OCI-LY1 (cell line): Measurements from ENCODE around the gene RCAN1.

Experiments used
- H2AFZ ChIP-seq: fragments of 200-600 bp; sonication (generic), shearing (Covaris generic); 2 replicates; pipeline ENCODE4 v1.6.0; 2014; ENCODE audit warnings: antibody characterized with exemption, mild to moderate bottlenecking, low read length
- H3F3A ChIP-seq: fragments of 200-600 bp; sonication (generic), shearing (Covaris generic); 2 replicates; pipeline ENCODE4 v1.6.0; 2014; ENCODE audit warnings: mild to moderate bottlenecking, antibody characterized with exemption, low read length, moderate library complexity; ENCODE audit not compliant: insufficient read depth
- H3K27ac ChIP-seq: fragments of 200-600 bp; sonication (generic); 2 replicates; pipeline ENCODE4 v1.5.1; 2014; ENCODE audit warnings: low read length, mixed run types, mild to moderate bottlenecking, low read depth; ENCODE audit not compliant: poor library complexity, severe bottlenecking
- H3K27me3 ChIP-seq: fragments of 200-600 bp; sonication (generic); 2 replicates; pipeline ENCODE4 v1.6.0; 2014; ENCODE audit warnings: antibody characterized with exemption, mild to moderate bottlenecking, low read length, moderate library complexity; ENCODE audit not compliant: insufficient read depth
- H3K36me3 ChIP-seq: fragments of 200-600 bp; sonication (generic); 2 replicates; pipeline ENCODE4 v1.6.1; 2014; ENCODE audit warnings: mild to moderate bottlenecking, antibody characterized with exemption, low read length, moderate library complexity, mixed read lengths; ENCODE audit not compliant: insufficient read depth
- H3K4me1 ChIP-seq: fragments of 200-600 bp; sonication (generic); 2 replicates; pipeline ENCODE4 v1.5.1; 2014; ENCODE audit warnings: mild to moderate bottlenecking, low read length, moderate library complexity; ENCODE audit not compliant: insufficient read depth, severe bottlenecking
- H3K4me2 ChIP-seq: fragments of 200-600 bp; sonication (generic), shearing (Covaris generic); 2 replicates; pipeline ENCODE4 v1.6.1; 2014; ENCODE audit warnings: low read length
- H3K4me3 ChIP-seq: fragments of 200-600 bp; sonication (generic); 2 replicates; pipeline ENCODE4 v1.5.1; 2014; ENCODE audit warnings: low read length, low read depth, mild to moderate bottlenecking, mixed read lengths; ENCODE audit not compliant: poor library complexity, severe bottlenecking
- H3K79me2 ChIP-seq: fragments of 200-600 bp; shearing (Covaris generic); 2 replicates; pipeline ENCODE4 v1.6.1; 2016; ENCODE audit warnings: mixed run types, low read length, mixed read lengths; ENCODE audit not compliant: insufficient read depth
- H3K9ac ChIP-seq: fragments of 200-600 bp; sonication (generic), shearing (Covaris generic); 2 replicates; pipeline ENCODE4 v1.6.1; 2014; ENCODE audit warnings: mild to moderate bottlenecking, low read length, mixed read lengths
- H3K9me2 ChIP-seq: fragments of 200-600 bp; sonication (generic), shearing (Covaris generic); 2 replicates; pipeline ENCODE4 v1.6.1; 2014; ENCODE audit warnings: low read depth, mild to moderate bottlenecking, low read length, mixed read lengths
- H3K9me3 ChIP-seq: fragments of 200-600 bp; shearing (Covaris generic); 2 replicates; pipeline ENCODE4 v1.6.1; 2014; ENCODE audit warnings: low read length, mixed read lengths
- H4K20me1 ChIP-seq: fragments of 200-600 bp; sonication (generic), shearing (Covaris generic); 2 replicates; pipeline ENCODE4 v1.6.0; 2016; ENCODE audit warnings: mild to moderate bottlenecking, low read length; ENCODE audit not compliant: insufficient read depth
- CTCF ChIP-seq: fragments of 200-600 bp; sonication (generic), shearing (Covaris generic); IDR thresholded peaks from 2 replicates; pipeline ENCODE4 v1.5.1; 2017; ENCODE audit warnings: mild to moderate bottlenecking, antibody characterized with exemption, low read length, moderate library complexity, mixed read lengths
- EZH2 ChIP-seq: fragments of 200-600 bp; sonication (generic), shearing (Covaris generic); IDR thresholded peaks from 2 replicates; pipeline ENCODE4 v1.8.0; 2017; ENCODE audit warnings: borderline replicate concordance, mixed run types, mild to moderate bottlenecking, antibody characterized with exemption, low read length, moderate library complexity, mixed read lengths

RCAN1 gene

GRCh38 chr21:34560021-34560420 lies 54.9 kb downstream of the RCAN1 start:
- H3K4me1 ChIP-seq: no peaks in the 10 kb centered on the region
- no peaks in the 10 kb centered on the region for H3K9me2 ChIP-seq
- H3K36me3 ChIP-seq: no peaks in the 10 kb centered on the region; the same call in 1 of the 2 replicates
- no peak overlapping the region for H3K9ac ChIP-seq
- H3K27ac ChIP-seq: no peak overlapping the region
- no peak overlapping the region for H3K4me3 ChIP-seq
- H3F3A ChIP-seq: no peaks in the 10 kb centered on the region
- no peaks in the 10 kb centered on the region for H3K79me2 ChIP-seq
- H3K4me2 ChIP-seq: no peak overlapping the region
- TF ChIP-seq CTCF: no peak
- no peak for TF ChIP-seq EZH2
- H2AFZ ChIP-seq: no peak overlapping the region
- H4K20me1 ChIP-seq: no peaks in the 10 kb centered on the region
- H3K9me3 ChIP-seq: no peaks in the 10 kb centered on the region; the same call in 1 of the 2 replicates
- no peaks in the 10 kb centered on the region; the same call in 1 of the 2 replicates for H3K27me3 ChIP-seq

DNA sequence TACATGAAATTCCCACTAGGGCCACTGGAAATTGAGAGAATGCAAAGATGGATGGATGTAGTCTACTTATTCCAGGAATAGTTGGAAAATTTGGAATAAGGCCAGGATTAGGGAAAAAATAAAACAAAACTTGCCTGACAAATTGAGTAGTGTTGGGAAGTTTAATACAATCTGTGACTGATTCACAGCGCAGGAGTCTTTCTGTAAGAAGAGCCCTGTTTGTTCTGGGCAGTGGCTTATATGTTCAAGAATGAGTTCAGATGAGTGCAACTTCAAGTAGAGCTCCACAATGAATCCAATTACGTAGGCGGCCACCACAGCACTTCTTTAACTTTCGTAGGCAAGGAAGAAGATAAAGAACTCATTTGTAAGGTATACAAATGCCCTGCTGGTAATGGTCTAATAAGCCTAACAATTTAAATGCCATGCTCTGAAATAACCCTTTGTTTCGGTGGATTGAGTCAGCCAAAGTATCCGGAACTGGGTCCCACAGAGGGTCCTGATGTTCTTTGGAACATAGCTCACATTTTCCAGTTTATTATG lies 55.8 kb downstream of the RCAN1 start:
- H3K79me2 ChIP-seq: no peaks in the 10 kb centered on the region
- H3K27me3 ChIP-seq: no peaks in the 10 kb centered on the region; the same call in 1 of the 2 replicates
- H3K9ac ChIP-seq: no peak overlapping the region
- H3F3A ChIP-seq: no peaks in the 10 kb centered on the region
- H3K4me1 ChIP-seq: no peaks in the 10 kb centered on the region
- no peak overlapping the region for H3K27ac ChIP-seq
- H3K36me3 ChIP-seq: no peaks in the 10 kb centered on the region; the same call in 1 of the 2 replicates
- no peaks in the 10 kb centered on the region for H3K9me2 ChIP-seq
- H3K9me3 ChIP-seq: no peaks in the 10 kb centered on the region; the same call in 1 of the 2 replicates
- TF ChIP-seq EZH2 (no peak), CTCF (no peak)
- no peak overlapping the region for H3K4me2 ChIP-seq
- no peak overlapping the region for H3K4me3 ChIP-seq
- no peaks in the 10 kb centered on the region for H4K20me1 ChIP-seq
- no peak overlapping the region for H2AFZ ChIP-seq

- H3K4me1 ChIP-seq: no peaks in the 10 kb centered on the region
- no peak overlapping the region for H3K4me2 ChIP-seq
- no peak overlapping the region for H3K9ac ChIP-seq
- H2AFZ ChIP-seq: no peak overlapping the region
- no peaks in the 10 kb centered on the region; the same call in 1 of the 2 replicates for H3K27me3 ChIP-seq
- no peak for TF ChIP-seq EZH2
- TF ChIP-seq CTCF: no peak
- H3K79me2 ChIP-seq: no peaks in the 10 kb centered on the region
- H3F3A ChIP-seq: no peaks in the 10 kb centered on the region
- H3K9me3 ChIP-seq: no peaks in the 10 kb centered on the region; the same call in 1 of the 2 replicates
- no peaks in the 10 kb centered on the region for H3K9me2 ChIP-seq
- H3K4me3 ChIP-seq: no peak overlapping the region
- H3K27ac ChIP-seq: no peak overlapping the region
- no peaks in the 10 kb centered on the region for H4K20me1 ChIP-seq
- no peaks in the 10 kb centered on the region; the same call in 1 of the 2 replicates for H3K36me3 ChIP-seq
Measured at GRCh38 chr21:34558166-34558565, 56.7 kb downstream of the RCAN1 start.
